ENCODE data around the gene DNAH1. TPM values are rescaled to one million over a fixed set of nuclear protein-coding genes. Genes with fewer than 3 reads are reported as not detected.
A peak's percentile ranks its signal among the peaks of the same experiment; 100 is the strongest.

DNAH1 gene
- total and polyA plus RNA-seq, 2 of the 4 experiments (the other 2 are of a cell fraction) = 2.0 to 4.0 TPM

GRCh38 chr3:52288674-52289073 lies 27.4 kb upstream of the DNAH1 start:
- H2AK5ac ChIP-seq (ENCODE audit: low read depth, low read length) = peak overlapping the region; percentile 57
- in situ Hi-C loops (cut with MboI; ENCODE audit: low sequenced_read_pairs) = no loop called here
- H2AFZ ChIP-seq (replicated peaks; ENCODE audit: low read length, poor library complexity) = peak overlapping the region; percentile 52
- peak overlapping the region; percentile 55 for H3K4me2 ChIP-seq (ENCODE audit: low read depth, low read length)
- peak overlapping the region; percentile 96; the same call in 1 of the 2 replicates for H3K4me3 ChIP-seq (ENCODE audit: insufficient read depth, low read depth, low read length)
- H4K8ac ChIP-seq (ENCODE audit: low read depth in 2 of 2, low read length in 2 of 2) = peak overlapping the region; percentile 88 to 95
- H3K9ac ChIP-seq (ENCODE audit: low read depth, low read length) = peak overlapping the region; percentile 100; the same call in 1 of the 2 replicates
- H3K56ac ChIP-seq (ENCODE audit: extremely low read depth, insufficient read depth, low read length) = no peak overlapping the region
- WGBS, 2 experiments (ENCODE audit: extremely low coverage in 2 of 2, insufficient read length in 1 of 2) = no CpG with 5 or more reads among the region's 6 CpGs
- H3K36me3 ChIP-seq (ENCODE audit: control insufficient read depth, insufficient read depth, low read length) = peaks cover 14% of the 10 kb centered on the region; the same call in 1 of the 2 replicates
- CTCF ChIA-PET = interaction anchor here (1.0 kb wide), 1 partner anchor 51 kb away, joined by 6 read pairs; no protein-coding TSS in a partner anchor
- no TSS peak for BruUV-seq (replicated peaks)
- H2AK9ac ChIP-seq (replicated peaks; ENCODE audit: low read depth, low read length, poor library complexity) = peak overlapping the region; percentile 60
- DNase-seq (no peak), ATAC-seq (ENCODE audit: low read depth) (no peak)
- H2BK120ac ChIP-seq (ENCODE audit: low read depth, low read length) = no peak overlapping the region
- H3K23ac ChIP-seq (ENCODE audit: low read depth, low read length) = peak overlapping the region; percentile 26; the same call in 1 of the 2 replicates
- H4K5ac ChIP-seq (ENCODE audit: low read depth, low read length) = peak overlapping the region; percentile 92
- H4K91ac ChIP-seq (ENCODE audit: insufficient read depth, low read depth, low read length) = peak overlapping the region; percentile 48
- peak overlapping the region; percentile 100; the same call in 1 of the 2 replicates for H3K27ac ChIP-seq (ENCODE audit: insufficient read depth, low read length)
- H3K4ac ChIP-seq (ENCODE audit: low read depth, low read length) = peak overlapping the region; percentile 100
- peak overlapping the region; percentile 100 for H2BK5ac ChIP-seq (ENCODE audit: low read depth, low read length, poor library complexity, severe bottlenecking)
- peaks cover 18% of the 10 kb centered on the region for H3K9me1 ChIP-seq (ENCODE audit: insufficient read depth, low read length)
- H3K14ac ChIP-seq (replicated peaks; ENCODE audit: low read depth, low read length) = peak overlapping the region; percentile 48
- TF ChIP-seq CTCF (conservative IDR thresholded peaks at IDR 0.05; ENCODE audit: low read depth, low read length) = no peak
- no peak for TF ChIP-seq FOS (IDR thresholded peaks at IDR 0.05; ENCODE audit: low read depth, low read length)
- TF ChIP-seq CHD1 (IDR thresholded peaks at IDR 0.05; ENCODE audit: low read depth, low read length) = no peak
- TF ChIP-seq RCOR1 (IDR thresholded peaks at IDR 0.05; ENCODE audit: insufficient replicate concordance, low read length) = no peak
- no peak for TF ChIP-seq BHLHE40 (IDR thresholded peaks at IDR 0.05; ENCODE audit: low read depth, low read length)
- TF ChIP-seq MAZ (IDR thresholded peaks at IDR 0.05; ENCODE audit: borderline replicate concordance, low read depth, low read length) = no peak
- no peak for TF ChIP-seq NFE2L2 (IDR thresholded peaks at IDR 0.05; ENCODE audit: low read depth, low read length)
- no peak for TF ChIP-seq USF2 (IDR thresholded peaks at IDR 0.05; ENCODE audit: low read depth, low read length)
- TF ChIP-seq SMC3 (IDR thresholded peaks at IDR 0.05; ENCODE audit: low read depth, low read length) = no peak
- H3K79me1 ChIP-seq (ENCODE audit: low read depth in 1 of 2, low read length in 2 of 2) = peaks cover 19 to 33% of the 10 kb centered on the region in 2 experiments
- no peak overlapping the region for H2BK20ac ChIP-seq (ENCODE audit: low read depth, low read length)
- dilution Hi-C loops (cut with HindIII; ENCODE audit: low sequenced_read_pairs, unreplicated experiment) = no loop called here
- intact Hi-C loops (cut with micrococcal nuclease) = no loop called here
- no peaks in the 10 kb centered on the region for H3K9me3 ChIP-seq (ENCODE audit: control insufficient read depth, insufficient read depth, low read length)
- no peaks in the 10 kb centered on the region for H3K27me3 ChIP-seq (ENCODE audit: control insufficient read depth, insufficient read depth, low read length)
- H3K18ac ChIP-seq (ENCODE audit: low read depth, low read length) = no peak overlapping the region
- H2BK15ac ChIP-seq (ENCODE audit: low read depth, low read length) = no peak overlapping the region
- no peaks in the 10 kb centered on the region for H4K20me1 ChIP-seq (ENCODE audit: insufficient read depth, low read length)
- POLR2A ChIA-PET (ENCODE audit: unreplicated experiment) = no interaction called here
- peaks cover 6% of the 10 kb centered on the region for H3K4me1 ChIP-seq (ENCODE audit: control insufficient read depth, insufficient read depth, low read length)
